GM23248 (cell line): ENCODE results near the gene TXNL4A. TPM values are rescaled to one million over a fixed set of nuclear protein-coding genes. Genes with fewer than 3 reads are reported as not detected.

Experiments used
- DNase-seq: peaks from one replicate; pipeline ENCODE4 v3.0.0-alpha.2; 2015
- H2AFZ ChIP-seq: fragments of 200-600 bp; sonication (generic); 2 replicates; pipeline ENCODE4 v1.6.1; 2016; ENCODE audit warnings: antibody characterized with exemption
- H3F3A ChIP-seq: fragments of 200-600 bp; sonication (generic); 2 replicates; pipeline ENCODE4 v1.6.1; 2016; ENCODE audit warnings: mild to moderate bottlenecking, antibody characterized with exemption, mixed run types; ENCODE audit not compliant: insufficient read depth
- H3K27ac ChIP-seq: fragments of 200-600 bp; sonication (generic); 2 replicates; pipeline ENCODE4 v1.5.1; 2016; ENCODE audit warnings: mild to moderate bottlenecking
- H3K27me3 ChIP-seq: fragments of 200-600 bp; sonication (generic); replicated peaks from 2 replicates; pipeline ENCODE4 v1.6.1; 2016; ENCODE audit warnings: mild to moderate bottlenecking; ENCODE audit not compliant: insufficient read depth
- H3K36me3 ChIP-seq: fragments of 200-600 bp; sonication (generic); 2 replicates; pipeline ENCODE4 v1.6.1; 2016; ENCODE audit warnings: low read depth, mild to moderate bottlenecking
- H3K4me1 ChIP-seq: fragments of 200-600 bp; sonication (generic); 2 replicates; pipeline ENCODE4 v1.6.1; 2016; ENCODE audit warnings: mild to moderate bottlenecking; ENCODE audit not compliant: insufficient read depth
- H3K4me2 ChIP-seq: fragments of 200-600 bp; sonication (generic); one replicate; pipeline ENCODE4 v1.6.1; 2016; ENCODE audit warnings: mild to moderate bottlenecking; ENCODE audit not compliant: unreplicated experiment
- H3K4me3 ChIP-seq: fragments of 200-600 bp; sonication (generic); 2 replicates; pipeline ENCODE4 v1.5.1; 2016; ENCODE audit warnings: mild to moderate bottlenecking
- H3K79me2 ChIP-seq: fragments of 200-600 bp; sonication (generic); 2 replicates; pipeline ENCODE4 v1.6.1; 2016; ENCODE audit warnings: mild to moderate bottlenecking; ENCODE audit not compliant: insufficient read depth
- H3K9ac ChIP-seq: fragments of 200-600 bp; sonication (generic); 2 replicates; pipeline ENCODE4 v1.6.1; 2016; ENCODE audit warnings: mild to moderate bottlenecking
- H3K9me2 ChIP-seq: fragments of 200-600 bp; sonication (generic); 2 replicates; pipeline ENCODE4 v1.6.1; 2016; ENCODE audit warnings: mixed run types, mild to moderate bottlenecking, moderate library complexity; ENCODE audit not compliant: insufficient read depth
- H3K9me3 ChIP-seq: fragments of 200-600 bp; sonication (generic); one replicate; pipeline ENCODE4 v1.6.1; 2017; ENCODE audit warnings: low read depth
- H4K20me1 ChIP-seq: fragments of 200-600 bp; sonication (generic); 2 replicates; pipeline ENCODE4 v1.6.0; 2016; ENCODE audit not compliant: insufficient read depth
- EZH2 ChIP-seq: fragments of 200-600 bp; sonication (generic); IDR thresholded peaks from 2 replicates; pipeline ENCODE4 v1.6.1; 2018; ENCODE audit warnings: antibody characterized with exemption, mild to moderate bottlenecking; ENCODE audit not compliant: insufficient read depth, poor library complexity, severe bottlenecking
- EZH2phosphoT487 ChIP-seq: fragments of 200-600 bp; sonication (generic); IDR thresholded peaks from 2 replicates; pipeline ENCODE4 v1.6.1; 2018; ENCODE audit warnings: antibody characterized with exemption, moderate library complexity, mild to moderate bottlenecking, low read depth; ENCODE audit not compliant: insufficient read depth
- WGBS, 2 experiments: methylation state at CpG; one replicate each; pipeline ENCODE4 v1.1.6; 2015 to 2017; ENCODE audit warnings: low lambda C conversion rate in 2 of 2, low coverage in 1 of 2; ENCODE audit errors: missing lambda C conversion rate in 2 of 2; 5-methylcytosine and 5-hydroxymethylcytosine counted together
- in situ Hi-C: fragments of 300-500 bp; cut with MboI; formaldehyde crosslinking; loops from 2 replicates; pipeline ENCODE4 v1.15.0; 2020
- polyA plus RNA-seq: library from polyadenylated mRNA; unstranded; fragments of >200 nt; fragmentation: Nextera tagmentation; extraction: Ambion mirVana; gene quantifications from 2 replicates; pipeline ENCODE4 v1.2.1, GENCODE V29; 2016
- total RNA-seq: library from RNA; depleted of rRNA; stranded (reverse); fragments of >200 nt; shearing (Covaris generic); gene quantifications from 2 replicates; pipeline ENCODE4 v1.2.3, GENCODE V29; 2014

The TXNL4A gene
- total and polyA plus RNA-seq, 2 experiments from 2014 or later: 17.4 to 192 TPM

DNA sequence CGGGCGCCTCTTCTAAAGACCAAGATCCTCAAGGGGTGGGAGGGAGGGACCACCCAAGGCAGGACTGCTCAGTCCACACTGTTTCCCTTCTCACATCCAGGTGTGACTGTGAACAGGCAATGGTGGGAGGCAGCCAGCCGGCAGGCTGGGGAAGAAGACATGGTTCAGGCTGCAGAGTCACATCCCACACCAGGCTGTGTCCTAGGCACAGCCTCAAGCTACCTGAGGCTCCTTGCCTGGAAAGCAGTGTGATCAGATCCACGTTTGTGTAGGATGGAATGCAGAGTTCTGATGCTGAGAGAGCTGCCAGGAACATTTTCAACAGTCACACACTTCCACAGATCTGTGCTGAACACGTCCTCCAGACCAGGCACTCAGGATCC, 53.3 kb downstream of the TXNL4A start:
- peaks cover 99% of the 10 kb centered on the region for H3K79me2 ChIP-seq
- no peak overlapping the region for H3K4me3 ChIP-seq
- H4K20me1 ChIP-seq: peaks cover 4% of the 10 kb centered on the region

DNA sequence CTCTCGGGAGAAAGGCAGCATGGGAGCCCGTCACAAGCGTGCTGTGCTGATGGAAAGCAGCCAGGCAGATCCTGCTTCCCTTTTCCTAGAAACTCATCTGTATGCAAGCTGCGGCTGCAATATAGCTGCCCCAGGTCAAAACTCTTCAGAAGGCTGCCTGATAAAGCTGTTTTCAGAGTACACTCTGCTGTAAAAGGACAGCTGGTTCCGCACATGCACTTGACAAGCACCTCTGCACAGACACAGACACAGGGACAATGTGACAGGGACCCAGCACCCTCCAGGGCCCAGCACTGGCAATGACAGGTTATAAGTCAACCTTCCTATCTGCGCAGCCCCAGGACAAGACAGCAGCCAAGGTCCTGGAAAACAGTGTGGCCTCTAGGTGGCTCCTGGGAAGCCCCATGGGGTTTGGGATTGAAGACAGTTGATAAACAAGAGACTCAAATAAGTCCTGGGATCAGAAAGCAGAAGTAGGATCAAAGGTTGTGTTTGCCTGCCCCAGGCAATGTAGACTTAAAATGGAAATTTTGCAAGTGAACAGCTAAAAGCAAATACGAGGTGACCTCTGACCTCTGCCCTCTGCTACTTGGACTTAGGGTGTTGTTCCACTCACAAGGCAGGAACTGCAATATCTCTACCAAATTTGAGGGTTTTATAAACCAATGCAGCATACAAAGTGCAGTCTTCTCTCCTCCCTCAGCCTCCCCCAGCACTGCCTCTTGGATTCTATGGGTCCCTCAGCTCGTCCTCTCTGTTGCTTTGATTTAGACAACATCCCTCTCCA, 53.9 kb downstream of the TXNL4A start:
- DNase-seq: no peak
- peaks cover 10% of the 10 kb centered on the region for H3K9me3 ChIP-seq
- peaks cover 4% of the 10 kb centered on the region for H4K20me1 ChIP-seq
- no peaks in the 10 kb centered on the region for H3K27me3 ChIP-seq
- H3K4me3 ChIP-seq: no peak overlapping the region
- no peak overlapping the region for H3K27ac ChIP-seq
- 98% methylated on average over 8 of the region's 8 CpGs for WGBS, 2 experiments
- H3F3A ChIP-seq: peaks cover 16% of the 10 kb centered on the region; the same call in 1 of the 2 replicates
- in situ Hi-C loops: no loop called here
- H3K36me3 ChIP-seq: peaks cover 30% of the 10 kb centered on the region
- TF ChIP-seq EZH2phosphoT487: no peak
- TF ChIP-seq EZH2: no peak
- H3K4me1 ChIP-seq: peaks cover 3% of the 10 kb centered on the region; the same call in 1 of the 2 replicates
- H2AFZ ChIP-seq: no peak overlapping the region
- no peaks in the 10 kb centered on the region for H3K9me2 ChIP-seq
- no peak overlapping the region for H3K4me2 ChIP-seq
- H3K9ac ChIP-seq: no peak overlapping the region
- peaks cover 99% of the 10 kb centered on the region for H3K79me2 ChIP-seq

More for the DNA sequence above, 53.3 kb downstream of the TXNL4A start:
- in situ Hi-C loops: no loop called here
- Histone ChIP-seq H3K9ac (no peak overlapping the region), H3K4me2 (no peak overlapping the region), H3F3A (peaks cover 10% of the 10 kb centered on the region; the same call in 1 of the 2 replicates), H3K36me3 (peaks cover 25% of the 10 kb centered on the region), H3K9me3 (peaks cover 7% of the 10 kb centered on the region), H3K27me3 (no peaks in the 10 kb centered on the region), H3K9me2 (no peaks in the 10 kb centered on the region), H2AFZ (no peak overlapping the region), H3K4me1 (peaks cover 3% of the 10 kb centered on the region; the same call in 1 of the 2 replicates), H3K27ac (no peak overlapping the region)
- DNase-seq: no peak
- WGBS, 2 experiments: 74 to 76% methylated on average over 5 of the region's 5 CpGs
- TF ChIP-seq EZH2 (no peak), EZH2phosphoT487 (no peak)

DNA sequence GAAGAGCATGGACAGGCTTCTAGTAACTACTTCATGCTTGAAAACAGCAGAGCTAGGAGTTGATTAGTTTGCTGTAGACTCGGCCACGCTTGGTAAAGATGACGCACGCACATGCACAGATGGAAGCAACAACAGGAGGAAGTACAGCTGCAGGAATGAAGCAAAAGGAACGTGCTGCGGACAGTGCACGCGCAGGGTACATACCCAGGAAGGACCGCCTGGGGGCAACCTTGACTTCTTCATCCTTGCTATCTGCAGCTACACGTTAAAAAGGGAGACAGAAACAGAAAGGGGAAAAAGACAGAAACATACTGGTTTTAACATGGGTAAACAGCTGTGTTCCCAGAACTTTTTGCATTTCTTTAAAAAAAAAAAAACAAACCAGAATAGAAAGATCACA, 54.6 kb downstream of the TXNL4A start:
- peaks cover 16% of the 10 kb centered on the region; the same call in 1 of the 2 replicates for H3F3A ChIP-seq
- TF ChIP-seq EZH2phosphoT487: no peak
- no peak for TF ChIP-seq EZH2
- H3K4me2 ChIP-seq: no peak overlapping the region
- no peak overlapping the region for H3K4me3 ChIP-seq
- H3K27me3 ChIP-seq: no peaks in the 10 kb centered on the region
- peaks cover 32% of the 10 kb centered on the region for H3K36me3 ChIP-seq
- no peak overlapping the region for H3K27ac ChIP-seq
- no peaks in the 10 kb centered on the region for H3K4me1 ChIP-seq
- H3K9me2 ChIP-seq: no peaks in the 10 kb centered on the region
- H3K9me3 ChIP-seq: peaks cover 10% of the 10 kb centered on the region
- H4K20me1 ChIP-seq: peaks cover 10% of the 10 kb centered on the region
- no peak overlapping the region for H2AFZ ChIP-seq
- H3K9ac ChIP-seq: no peak overlapping the region
- peaks cover 100% of the 10 kb centered on the region for H3K79me2 ChIP-seq
- in situ Hi-C loops: no loop called here
- no peak for DNase-seq
- 92 to 95% methylated on average over 10 of the region's 10 CpGs for WGBS, 2 experiments

DNA sequence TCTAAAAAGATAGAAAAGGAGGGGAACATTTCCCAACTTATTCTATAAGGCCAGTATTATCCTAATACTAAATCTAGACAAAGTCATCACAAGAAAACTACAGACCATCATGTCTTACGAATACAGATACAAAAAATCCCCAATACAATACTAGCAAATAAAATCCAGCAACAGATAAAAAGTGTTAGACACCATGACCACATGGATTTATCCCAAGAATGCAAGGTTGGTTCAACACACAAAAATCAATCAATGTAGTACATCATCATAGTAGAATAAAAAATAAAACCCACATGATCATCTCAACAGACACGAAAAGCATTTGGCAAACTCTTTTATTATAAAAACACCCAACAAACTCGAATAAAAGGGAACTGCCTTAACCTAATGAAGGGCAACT, 55.5 kb downstream of the TXNL4A start:
- Histone ChIP-seq H4K20me1 (peaks cover 9% of the 10 kb centered on the region), H2AFZ (no peak overlapping the region), H3K9me2 (no peaks in the 10 kb centered on the region), H3F3A (peaks cover 16% of the 10 kb centered on the region; the same call in 1 of the 2 replicates), H3K79me2 (peaks cover 100% of the 10 kb centered on the region), H3K4me2 (no peak overlapping the region), H3K9me3 (peaks cover 10% of the 10 kb centered on the region), H3K36me3 (peaks cover 32% of the 10 kb centered on the region), H3K9ac (no peak overlapping the region), H3K27ac (no peak overlapping the region), H3K4me1 (no peaks in the 10 kb centered on the region), H3K27me3 (no peaks in the 10 kb centered on the region), H3K4me3 (no peak overlapping the region)
- no peak for DNase-seq
- 96 to 97% methylated on average over 3 of the region's 3 CpGs for WGBS, 2 experiments
- TF ChIP-seq EZH2 (no peak), EZH2phosphoT487 (no peak)
- in situ Hi-C loops: no loop called here
